HG03469 (cell line): ENCODE results near the gene CYP2F1.

Experiments
- ATAC-seq: cut with Tn5 transposase; IDR thresholded peaks from one replicate; pipeline ENCODE4 v1.9.1; 2021; ENCODE audit warnings: mild to moderate bottlenecking, moderate library complexity, moderate number of reproducible peaks; ENCODE audit not compliant: unreplicated experiment

Gene CYP2F1

GRCh38 chr19:41175801-41176777 lies 61.9 kb downstream of the CYP2F1 start:
- no peak for ATAC-seq
